Ishikawa (cell line): ENCODE results near the gene SLK.

Source experiments
- CEBPB ChIP-seq: IDR thresholded peaks from 2 replicates; pipeline ENCODE4 v1.6.1; 2012
- CREB1 ChIP-seq: IDR thresholded peaks from 2 replicates; pipeline ENCODE4 v1.6.1; 2012; ENCODE audit warnings: low read depth
- EGR1 ChIP-seq: IDR thresholded peaks from 2 replicates; pipeline ENCODE4 v1.6.1; 2012
- EP300 ChIP-seq: IDR thresholded peaks from 2 replicates; pipeline ENCODE4 v1.6.1; 2012; ENCODE audit warnings: borderline replicate concordance
- FOXM1 ChIP-seq: IDR thresholded peaks from 2 replicates; pipeline ENCODE4 v1.6.1; 2012; ENCODE audit warnings: low read depth, borderline replicate concordance
- NFIC ChIP-seq: IDR thresholded peaks from 2 replicates; pipeline ENCODE4 v1.6.1; 2012
- RAD21 ChIP-seq: IDR thresholded peaks from 2 replicates; pipeline ENCODE4 v1.6.1; 2012; ENCODE audit warnings: low read depth
- TAF1 ChIP-seq: IDR thresholded peaks from 2 replicates; pipeline ENCODE4 v1.6.1; 2012; ENCODE audit warnings: low read depth, mild to moderate bottlenecking
- TCF12 ChIP-seq: IDR thresholded peaks from 2 replicates; pipeline ENCODE4 v1.6.1; 2012; ENCODE audit warnings: low read depth
- TEAD4 ChIP-seq: IDR thresholded peaks from 2 replicates; pipeline ENCODE4 v1.6.1; 2012
- USF1 ChIP-seq: IDR thresholded peaks from 2 replicates; pipeline ENCODE4 v1.6.1; 2012
- YY1 ChIP-seq: IDR thresholded peaks from 2 replicates; pipeline ENCODE4 v1.6.1; 2012; ENCODE audit warnings: low read depth
- ZBTB7A ChIP-seq: IDR thresholded peaks from 2 replicates; pipeline ENCODE4 v1.6.1; 2012; ENCODE audit warnings: low read depth
- TF ChIP-seq, protein P1 (sequence below): IDR thresholded peaks from 2 replicates; pipeline ENCODE4 v1.6.1; 2012
- TF ChIP-seq, protein P2 (sequence below): IDR thresholded peaks from 2 replicates; pipeline ENCODE4 v1.6.1; 2012; ENCODE audit warnings: low read depth, mild to moderate bottlenecking

Gene SLK

DNA sequence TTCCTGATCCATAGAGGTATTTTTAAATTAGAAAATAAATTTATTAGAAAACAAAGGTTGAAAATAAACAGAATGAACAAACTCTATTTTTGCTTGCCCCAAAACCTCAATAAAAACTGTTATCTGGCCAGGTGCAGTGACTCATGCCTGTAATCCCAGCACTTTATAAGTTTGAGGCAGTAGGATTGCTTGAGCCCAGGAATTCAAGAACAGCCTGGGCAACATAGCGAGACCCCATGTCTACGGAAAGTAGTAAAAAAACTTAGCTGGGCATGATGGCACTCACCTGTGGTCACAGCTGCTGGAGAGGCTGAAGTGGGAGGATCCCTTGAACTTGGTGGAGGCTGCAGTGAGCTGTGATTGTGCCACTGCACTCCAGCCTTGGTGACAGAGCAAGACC lies 10.3 kb downstream of the SLK start:
- TF ChIP-seq TEAD4 (no peak), EP300 (no peak), TAF1 (no peak), TCF12 (no peak), ZBTB7A (no peak), FOXM1 (no peak), EGR1 (no peak), USF1 (no peak), RAD21 (no peak), NFIC (no peak), YY1 (no peak), CEBPB (no peak), CREB1 (no peak)
- TF ChIP-seq, protein P1, sequence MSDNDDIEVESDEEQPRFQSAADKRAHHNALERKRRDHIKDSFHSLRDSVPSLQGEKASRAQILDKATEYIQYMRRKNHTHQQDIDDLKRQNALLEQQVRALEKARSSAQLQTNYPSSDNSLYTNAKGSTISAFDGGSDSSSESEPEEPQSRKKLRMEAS = no peak
- TF ChIP-seq, protein P2, sequence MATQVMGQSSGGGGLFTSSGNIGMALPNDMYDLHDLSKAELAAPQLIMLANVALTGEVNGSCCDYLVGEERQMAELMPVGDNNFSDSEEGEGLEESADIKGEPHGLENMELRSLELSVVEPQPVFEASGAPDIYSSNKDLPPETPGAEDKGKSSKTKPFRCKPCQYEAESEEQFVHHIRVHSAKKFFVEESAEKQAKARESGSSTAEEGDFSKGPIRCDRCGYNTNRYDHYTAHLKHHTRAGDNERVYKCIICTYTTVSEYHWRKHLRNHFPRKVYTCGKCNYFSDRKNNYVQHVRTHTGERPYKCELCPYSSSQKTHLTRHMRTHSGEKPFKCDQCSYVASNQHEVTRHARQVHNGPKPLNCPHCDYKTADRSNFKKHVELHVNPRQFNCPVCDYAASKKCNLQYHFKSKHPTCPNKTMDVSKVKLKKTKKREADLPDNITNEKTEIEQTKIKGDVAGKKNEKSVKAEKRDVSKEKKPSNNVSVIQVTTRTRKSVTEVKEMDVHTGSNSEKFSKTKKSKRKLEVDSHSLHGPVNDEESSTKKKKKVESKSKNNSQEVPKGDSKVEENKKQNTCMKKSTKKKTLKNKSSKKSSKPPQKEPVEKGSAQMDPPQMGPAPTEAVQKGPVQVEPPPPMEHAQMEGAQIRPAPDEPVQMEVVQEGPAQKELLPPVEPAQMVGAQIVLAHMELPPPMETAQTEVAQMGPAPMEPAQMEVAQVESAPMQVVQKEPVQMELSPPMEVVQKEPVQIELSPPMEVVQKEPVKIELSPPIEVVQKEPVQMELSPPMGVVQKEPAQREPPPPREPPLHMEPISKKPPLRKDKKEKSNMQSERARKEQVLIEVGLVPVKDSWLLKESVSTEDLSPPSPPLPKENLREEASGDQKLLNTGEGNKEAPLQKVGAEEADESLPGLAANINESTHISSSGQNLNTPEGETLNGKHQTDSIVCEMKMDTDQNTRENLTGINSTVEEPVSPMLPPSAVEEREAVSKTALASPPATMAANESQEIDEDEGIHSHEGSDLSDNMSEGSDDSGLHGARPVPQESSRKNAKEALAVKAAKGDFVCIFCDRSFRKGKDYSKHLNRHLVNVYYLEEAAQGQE = no peak

DNA sequence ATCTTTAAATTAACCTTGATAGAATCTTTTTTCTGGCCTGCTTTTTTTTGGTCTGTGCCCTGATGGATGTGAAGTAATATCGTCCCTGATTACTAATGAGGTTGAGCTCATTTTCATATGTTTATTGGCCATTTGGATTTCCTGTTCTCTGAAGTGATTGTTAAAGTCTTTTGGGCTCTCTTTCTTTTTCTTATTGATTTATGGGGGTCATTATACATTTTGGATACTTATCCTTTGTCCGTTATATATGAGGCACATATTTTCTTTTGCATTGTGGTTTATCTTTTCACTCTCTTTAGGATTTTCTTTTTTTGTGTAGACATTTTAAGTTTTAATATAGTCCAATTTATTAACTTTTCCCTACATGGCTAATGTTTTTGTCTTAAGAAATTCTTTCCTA lies 12.6 kb downstream of the SLK start:
- no peak for TF ChIP-seq TEAD4
- no peak for TF ChIP-seq RAD21
- no peak for TF ChIP-seq USF1
- no peak for TF ChIP-seq CREB1

- TF ChIP-seq YY1 (no peak), CEBPB (no peak), RAD21 (no peak), TCF12 (no peak), TEAD4 (no peak), NFIC (no peak)
Observed at GRCh38 chr10:103980288-103980906, 13.5 kb downstream of the SLK start.

GRCh38 chr10:103982639-103983038 lies 15.7 kb downstream of the SLK start:
- no peak for TF ChIP-seq TEAD4
- TF ChIP-seq RAD21 = peak; percentile 36; the same call in 1 of the 2 replicates

DNA sequence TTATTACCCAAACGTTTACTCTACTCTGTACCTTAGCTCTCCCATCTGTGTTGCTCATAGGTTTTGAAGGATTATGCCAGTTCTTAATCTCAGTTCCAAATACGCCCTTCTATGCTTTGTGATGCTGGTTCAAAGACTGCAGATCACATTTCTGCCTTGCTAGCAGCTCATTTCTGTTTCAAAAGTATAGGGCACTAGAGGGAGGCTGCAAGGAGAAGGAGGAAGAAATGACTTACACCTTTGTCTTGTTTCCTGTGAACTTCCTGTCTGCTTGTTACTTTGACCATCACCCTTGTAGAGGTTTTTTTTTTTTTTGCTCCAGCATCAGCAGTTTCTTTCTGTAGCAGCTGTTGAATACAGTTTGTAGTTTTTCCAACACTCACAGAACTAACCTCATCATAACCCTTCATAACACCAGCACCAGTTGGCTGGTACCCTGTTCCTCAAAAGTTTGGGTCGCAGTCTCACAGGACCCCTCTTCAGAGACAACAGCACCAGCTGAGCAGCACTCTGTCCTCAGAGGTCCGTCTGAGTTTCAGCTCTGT lies 16.5 kb downstream of the SLK start:
- TF ChIP-seq RAD21 (no peak), USF1 (no peak), CREB1 (no peak), TCF12 (no peak), CEBPB (no peak), TEAD4 (no peak), FOXM1 (no peak), EP300 (no peak)
- TF ChIP-seq, protein P1 = no peak

- TF ChIP-seq TEAD4 (no peak), RAD21 (no peak), EGR1 (no peak), FOXM1 (no peak), USF1 (no peak), NFIC (no peak), CREB1 (no peak), TCF12 (no peak), CEBPB (no peak), YY1 (no peak), ZBTB7A (no peak), TAF1 (no peak), EP300 (no peak)
- TF ChIP-seq, protein P1 = no peak
- TF ChIP-seq, protein P2 = no peak
Observed at GRCh38 chr10:103985726-103986125, 18.8 kb downstream of the SLK start.
